Gastrocnemius medialis (tissue), 4 donors: ENCODE measurements around the gene EP400.

Experiments
- POLR2A ChIP-seq, 2 donors: fragments of 450-650 bp; IDR thresholded peaks; one replicate each; pipeline ENCODE4 v1.6.1; 2017; ENCODE audit warnings: antibody characterized with exemption in 2 of 2, mild to moderate bottlenecking in 2 of 2, moderate library complexity in 2 of 2
- TF ChIP-seq, protein P1 (sequence below), 5 experiments: fragments of 450-650 bp in 3 of 5; fragments of 200-600 bp in 2 of 5; sonication (generic) in 2 of 5; IDR thresholded peaks in 4 of 5; conservative IDR thresholded peaks in 1 of 5; 1 replicate in 4 of 5; 2 replicates in 1 of 5; pipeline ENCODE4 v1.5.1; 2016 to 2019; ENCODE audit warnings: antibody characterized with exemption in 5 of 5, mild to moderate bottlenecking in 3 of 5, moderate library complexity in 3 of 5

DNA sequence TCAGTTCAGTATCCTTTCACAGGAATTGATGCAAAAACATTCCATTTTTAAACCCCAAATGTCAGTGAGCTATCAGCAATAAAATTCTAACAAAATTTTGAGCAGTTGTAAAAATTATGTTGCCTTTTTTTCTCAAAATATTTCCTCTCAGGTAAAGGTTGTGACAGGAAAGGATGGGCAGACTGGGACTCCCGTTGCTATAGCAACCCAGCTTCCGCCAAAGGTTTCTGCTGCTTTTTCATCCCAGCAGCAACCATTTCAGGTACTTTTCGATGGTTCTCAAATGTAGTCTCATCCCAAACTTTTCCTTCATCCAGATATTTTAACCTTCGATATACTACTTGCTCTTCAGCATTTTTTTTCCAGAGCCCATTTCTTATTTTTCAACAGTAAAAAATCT, 13.6 kb downstream of the EP400 start:
- TF ChIP-seq, protein P1, sequence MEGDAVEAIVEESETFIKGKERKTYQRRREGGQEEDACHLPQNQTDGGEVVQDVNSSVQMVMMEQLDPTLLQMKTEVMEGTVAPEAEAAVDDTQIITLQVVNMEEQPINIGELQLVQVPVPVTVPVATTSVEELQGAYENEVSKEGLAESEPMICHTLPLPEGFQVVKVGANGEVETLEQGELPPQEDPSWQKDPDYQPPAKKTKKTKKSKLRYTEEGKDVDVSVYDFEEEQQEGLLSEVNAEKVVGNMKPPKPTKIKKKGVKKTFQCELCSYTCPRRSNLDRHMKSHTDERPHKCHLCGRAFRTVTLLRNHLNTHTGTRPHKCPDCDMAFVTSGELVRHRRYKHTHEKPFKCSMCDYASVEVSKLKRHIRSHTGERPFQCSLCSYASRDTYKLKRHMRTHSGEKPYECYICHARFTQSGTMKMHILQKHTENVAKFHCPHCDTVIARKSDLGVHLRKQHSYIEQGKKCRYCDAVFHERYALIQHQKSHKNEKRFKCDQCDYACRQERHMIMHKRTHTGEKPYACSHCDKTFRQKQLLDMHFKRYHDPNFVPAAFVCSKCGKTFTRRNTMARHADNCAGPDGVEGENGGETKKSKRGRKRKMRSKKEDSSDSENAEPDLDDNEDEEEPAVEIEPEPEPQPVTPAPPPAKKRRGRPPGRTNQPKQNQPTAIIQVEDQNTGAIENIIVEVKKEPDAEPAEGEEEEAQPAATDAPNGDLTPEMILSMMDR (IDR thresholded peaks at IDR 0.05 in 4 of 5, conservative IDR thresholded peaks at IDR 0.05 in 1 of 5): no peak
- no peak for TF ChIP-seq POLR2A (IDR thresholded peaks at IDR 0.05)
